GM12878 (cell line): Measurements from ENCODE around the gene IL1B. TPM values are rescaled to one million over a fixed set of nuclear protein-coding genes. Genes with fewer than 3 reads are reported as not detected.

Experiments used
- ATAC-seq: fragments of 200-7000 bp; cut with Tn5 transposase; 3 replicates; pipeline ENCODE4 v1.9.1; 2020; ENCODE audit warnings: mild to moderate bottlenecking, moderate library complexity
- BruUV-seq: library from RNA; stranded (reverse); fragments of 400-500 nt; replicated peaks from 2 replicates; lab custom pipeline; 2021; lab: Mats Ljungman, UMichigan
- CTCF ChIA-PET: fragments of 300-600 bp; sonication (Branson Sonifier 250); formaldehyde crosslinking; extraction: SDS; loops from one replicate; lab custom pipeline; 2021; ENCODE audit warnings: inconsistent platforms; lab: Yijun Ruan, JAX
- POLR2A ChIA-PET: fragments of 350-600 bp; formaldehyde crosslinking; extraction: SDS; loops from one replicate; lab custom pipeline; 2021; ENCODE audit warnings: inconsistent platforms; lab: Charles Lee
- RAD21 ChIA-PET: fragments of 300-600 bp; sonication (Branson Sonifier 250); formaldehyde crosslinking; loops from one replicate; lab custom pipeline; 2023; ENCODE audit warnings: antibody characterized with exemption; ENCODE audit not compliant: unreplicated experiment; lab: Charles Lee
- SMC1A ChIA-PET: fragments of 300-600 bp; sonication (Branson Sonifier 250); formaldehyde crosslinking; loops from one replicate; lab custom pipeline; 2023; ENCODE audit not compliant: unreplicated experiment, uncharacterized antibody; lab: Charles Lee
- DNase-seq: peaks from one replicate; pipeline ENCODE4 v3.0.0-alpha.2; 2011; ENCODE audit warnings: low read depth, low spot score
- FAIRE-seq: peaks from 3 replicates; lab custom pipeline; 2011; peaks lifted over from hg19 to GRCh38; lab: Jason Lieb, UNC
- H2AFZ ChIP-seq: 2 replicates; pipeline ENCODE4 v1.6.0; 2011; ENCODE audit warnings: low read depth, low read length, control low read depth; ENCODE audit not compliant: control insufficient read depth
- H3K27ac ChIP-seq: 2 replicates; pipeline ENCODE4 v1.5.1; 2011; ENCODE audit warnings: control low read depth; ENCODE audit not compliant: control insufficient read depth, insufficient read depth
- H3K27me3 ChIP-seq, 2 experiments: replicated peaks in 1 of 2; 2 replicates each; pipeline versions ENCODE4 v1.6.0 to v1.6.1; 2011; ENCODE audit warnings: low read length in 1 of 2; ENCODE audit not compliant: control insufficient read depth in 2 of 2, insufficient read depth in 2 of 2
- H3K36me3 ChIP-seq, 2 experiments: 2 replicates each; pipeline ENCODE4 v1.5.1; 2011; ENCODE audit warnings: low read length in 1 of 2; ENCODE audit not compliant: control insufficient read depth in 2 of 2, insufficient read depth in 2 of 2
- H3K4me1 ChIP-seq: 2 replicates; pipeline ENCODE4 v1.6.1; 2011; ENCODE audit warnings: mild to moderate bottlenecking, low read length, moderate library complexity, mixed read lengths; ENCODE audit not compliant: control insufficient read depth, insufficient read depth
- H3K4me2 ChIP-seq: 2 replicates; pipeline ENCODE4 v1.6.0; 2011; ENCODE audit warnings: control low read depth; ENCODE audit not compliant: control insufficient read depth, insufficient read depth
- H3K4me3 ChIP-seq: fragments of 200-600 bp; sonication (generic); 2 replicates; pipeline ENCODE4 v1.5.1; 2016
- H3K79me2 ChIP-seq: 2 replicates; pipeline ENCODE4 v1.6.0; 2011; ENCODE audit warnings: low read length; ENCODE audit not compliant: control insufficient read depth, insufficient read depth
- H3K9ac ChIP-seq: 2 replicates; pipeline ENCODE4 v1.8.0; 2011; ENCODE audit warnings: low read length, control low read depth, mixed read lengths; ENCODE audit not compliant: control insufficient read depth, insufficient read depth
- H3K9me3 ChIP-seq: replicated peaks from 3 replicates; pipeline ENCODE4 v1.5.1; 2011; ENCODE audit warnings: mild to moderate bottlenecking, low read length; ENCODE audit not compliant: control insufficient read depth, insufficient read depth
- H4K20me1 ChIP-seq: 2 replicates; pipeline ENCODE4 v1.6.0; 2011; ENCODE audit not compliant: control insufficient read depth, insufficient read depth
- BHLHE40 ChIP-seq, 2 experiments: fragments of 450-650 bp in 1 of 2; IDR thresholded peaks; 2 replicates each; pipeline ENCODE4 v1.6.1; 2011 to 2017; ENCODE audit warnings: low read depth in 2 of 2, borderline replicate concordance in 1 of 2, improper control_type of control experiment in 1 of 2, low read length in 1 of 2, mild to moderate bottlenecking in 1 of 2
- CHD1 ChIP-seq: IDR thresholded peaks from 2 replicates; pipeline ENCODE4 v1.6.1; 2012; ENCODE audit warnings: low read depth, low read length, improper control_type of control experiment
- CREB1 ChIP-seq: IDR thresholded peaks from 2 replicates; pipeline ENCODE4 v1.6.1; 2012; ENCODE audit warnings: low read depth, mild to moderate bottlenecking, inconsistent platforms
- E2F4 ChIP-seq: IDR thresholded peaks from 2 replicates; pipeline ENCODE4 v1.6.1; 2012; ENCODE audit warnings: low read depth, low read length, improper control_type of control experiment
- IKZF2 ChIP-seq, 2 experiments: fragments of 450-650 bp; IDR thresholded peaks; 2 replicates each; pipeline ENCODE4 v1.6.1; 2017; ENCODE audit warnings: mild to moderate bottlenecking in 2 of 2, moderate library complexity in 2 of 2
- MEF2A ChIP-seq: IDR thresholded peaks from 2 replicates; pipeline ENCODE4 v1.6.1; 2011; ENCODE audit warnings: low read depth, mild to moderate bottlenecking, low read length, moderate library complexity; ENCODE audit not compliant: insufficient read depth
- SMAD5 ChIP-seq: IDR thresholded peaks from 2 replicates; pipeline ENCODE4 v1.6.1; 2016; ENCODE audit warnings: antibody characterized with exemption, low read depth
- ZBTB40 ChIP-seq: fragments of 450-650 bp; IDR thresholded peaks from 2 replicates; pipeline ENCODE4 v1.6.1; 2016; ENCODE audit warnings: mild to moderate bottlenecking, moderate library complexity, borderline replicate concordance
- ZSCAN29 ChIP-seq: fragments of 450-650 bp; IDR thresholded peaks from 2 replicates; pipeline ENCODE4 v1.6.1; 2017; ENCODE audit warnings: mild to moderate bottlenecking, moderate library complexity
- WGBS: methylation state at CpG from one replicate; pipeline ENCODE4 v1.1.6; 2016; ENCODE audit warnings: low lambda C conversion rate; ENCODE audit not compliant: insufficient replicate concordance, insufficient coverage; ENCODE audit errors: missing lambda C conversion rate; 5-methylcytosine and 5-hydroxymethylcytosine counted together
- in situ Hi-C: fragments of 300-500 bp; cut with MboI; formaldehyde crosslinking; loops from 9 replicates; pipeline ENCODE4 v1.14.3; 2018; ENCODE audit warnings: mixed read lengths
- intact Hi-C: fragments of 100-400 bp; cut with micrococcal nuclease; formaldehyde crosslinking; loops from one replicate; pipeline ENCODE4 v1.14.2; 2022; ENCODE audit not compliant: unreplicated experiment
- polyA plus RNA-seq, 11 experiments: library from polyadenylated mRNA; depleted of rRNA in 4 of 11; unstranded in 6 of 11; stranded (reverse) in 5 of 11; fragments of >200 nt; fragmentation: Nextera tagmentation in 4 of 11; fragmentation: Illumina TruSeq in 1 of 11; extraction: Ambion mirVana in 4 of 11; extraction: Trizol in 1 of 11; gene quantifications; 1 replicate in 1 of 11; 2 replicates in 10 of 11; pipeline versions ENCODE4 v1.2.1 to v1.2.3, GENCODE V29; 2011 to 2016; ENCODE audit warnings: inconsistent platforms in 2 of 11, missing spikeins in 2 of 11, low read depth in 1 of 11
- total RNA-seq, 4 experiments: library from RNA; depleted of rRNA in 3 of 4; stranded (reverse); fragments of >200 nt in 3 of 4; fragmentation: Illumina TruSeq in 1 of 4; extraction: Trizol in 1 of 4; gene quantifications; 2 replicates each; pipeline versions ENCODE4 v1.2.1 to v1.2.3, GENCODE V29; 2013 to 2021
- TF ChIP-seq, protein P1 (sequence below), 3 experiments: IDR thresholded peaks in 2 of 3; conservative IDR thresholded peaks in 1 of 3; 2 replicates each; pipeline ENCODE4 v1.5.1; 2011; ENCODE audit warnings: low read depth in 3 of 3, low read length in 3 of 3, mild to moderate bottlenecking in 3 of 3, control low read depth in 2 of 3, moderate library complexity in 2 of 3, inconsistent platforms in 1 of 3, mixed read lengths in 1 of 3; ENCODE audit not compliant: control insufficient read depth in 2 of 3, insufficient read depth in 1 of 3; ENCODE audit errors: extremely low read depth in 1 of 3

The IL1B gene
- total and polyA plus RNA-seq, 10 of the 15 experiments (the other 5 are each of a cell fraction or from before 2014, with no cell fraction given) = 0.20 to 1.6 (median 0.84) TPM

- TF ChIP-seq IKZF2 (IDR thresholded peaks at IDR 0.05) = no peak
Observed at GRCh38 chr2:112835061-112835501, 1.5 kb downstream of the IL1B start (continued).

DNA sequence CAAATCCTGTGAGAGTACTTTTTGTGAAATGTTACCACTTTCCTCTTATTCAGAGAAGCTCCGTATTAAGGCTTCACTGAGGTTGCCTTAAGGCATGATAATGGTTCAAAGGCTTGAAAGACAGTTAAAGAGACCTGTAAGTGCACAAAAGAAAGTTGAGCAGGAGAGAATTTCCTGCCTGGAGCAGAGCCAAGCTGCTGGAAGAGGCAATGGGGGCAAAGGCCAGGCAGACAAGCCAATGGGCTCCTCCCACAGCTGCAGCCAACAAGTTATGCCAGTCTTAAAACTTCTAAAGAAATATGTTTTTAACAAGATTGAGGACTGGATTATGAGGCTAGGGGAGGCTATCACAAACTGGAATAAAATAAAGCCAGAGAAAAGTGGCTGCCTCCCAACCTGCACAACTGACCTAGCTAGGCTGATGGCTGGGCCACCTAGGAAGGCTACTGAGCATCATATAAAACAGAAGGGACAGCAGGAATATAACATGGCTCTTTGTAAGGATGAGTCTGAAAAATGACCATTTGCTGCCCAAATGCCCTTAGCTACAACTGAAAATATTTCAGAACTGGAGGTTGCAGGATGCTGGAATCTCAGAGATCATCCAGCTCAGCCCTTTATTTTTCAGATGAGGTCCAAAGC, 2.1 kb downstream of the IL1B start:
- Histone ChIP-seq H3K4me2 (no peak overlapping the region), H3K79me2 (no peaks in the 10 kb centered on the region), H3K9me3 (no peaks in the 10 kb centered on the region; the same call in 2 of the 3 replicates), H3K4me3 (no peak overlapping the region), H4K20me1 (no peaks in the 10 kb centered on the region), H3K9ac (no peak overlapping the region), H3K4me1 (peaks cover 25% of the 10 kb centered on the region), H3K27ac (no peak overlapping the region), H2AFZ (no peak overlapping the region), H3K27me3 (no peaks in the 10 kb centered on the region), H3K36me3 (no peaks in the 10 kb centered on the region)
- POLR2A ChIA-PET = interaction anchor here (1.5 to 3.8 kb wide), 3 partner anchors 9 to 39 kb away, joined by 4 to 15 read pairs (median 4); no protein-coding TSS in a partner anchor
- SMC1A ChIA-PET = interaction anchor here (0.8 to 6.5 kb wide), 11 partner anchors 9 to 107 kb away, joined by 3 to 33 read pairs (median 6); no protein-coding TSS in a partner anchor
- in situ Hi-C loops = no loop called here
- 100% methylated on average over 1 of the region's 1 CpG for WGBS
- FAIRE-seq = no peak
- no TSS peak for BruUV-seq
- intact Hi-C loops = no loop called here
- ATAC-seq = no peak
- RAD21 ChIA-PET = interaction anchor here (1.5 to 3.1 kb wide), 6 partner anchors 13 to 85 kb away, joined by 3 to 10 read pairs (median 6); no protein-coding TSS in a partner anchor
- CTCF ChIA-PET = interaction anchor here (0.7 to 3.8 kb wide), 8 partner anchors 10 to 107 kb away, joined by 3 to 13 read pairs (median 5); no protein-coding TSS in a partner anchor
- DNase-seq = no peak
- TF ChIP-seq MEF2A (no peak), ZBTB40 (no peak), BHLHE40 (IDR thresholded peaks at IDR 0.05; ENCODE audit: borderline replicate concordance in 1 of 2, low read depth in 2 of 2, low read length in 1 of 2) (no peak), SMAD5 (no peak), E2F4 (no peak), CREB1 (no peak), CHD1 (no peak), ZSCAN29 (no peak)
- TF ChIP-seq, protein P1, sequence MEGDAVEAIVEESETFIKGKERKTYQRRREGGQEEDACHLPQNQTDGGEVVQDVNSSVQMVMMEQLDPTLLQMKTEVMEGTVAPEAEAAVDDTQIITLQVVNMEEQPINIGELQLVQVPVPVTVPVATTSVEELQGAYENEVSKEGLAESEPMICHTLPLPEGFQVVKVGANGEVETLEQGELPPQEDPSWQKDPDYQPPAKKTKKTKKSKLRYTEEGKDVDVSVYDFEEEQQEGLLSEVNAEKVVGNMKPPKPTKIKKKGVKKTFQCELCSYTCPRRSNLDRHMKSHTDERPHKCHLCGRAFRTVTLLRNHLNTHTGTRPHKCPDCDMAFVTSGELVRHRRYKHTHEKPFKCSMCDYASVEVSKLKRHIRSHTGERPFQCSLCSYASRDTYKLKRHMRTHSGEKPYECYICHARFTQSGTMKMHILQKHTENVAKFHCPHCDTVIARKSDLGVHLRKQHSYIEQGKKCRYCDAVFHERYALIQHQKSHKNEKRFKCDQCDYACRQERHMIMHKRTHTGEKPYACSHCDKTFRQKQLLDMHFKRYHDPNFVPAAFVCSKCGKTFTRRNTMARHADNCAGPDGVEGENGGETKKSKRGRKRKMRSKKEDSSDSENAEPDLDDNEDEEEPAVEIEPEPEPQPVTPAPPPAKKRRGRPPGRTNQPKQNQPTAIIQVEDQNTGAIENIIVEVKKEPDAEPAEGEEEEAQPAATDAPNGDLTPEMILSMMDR (IDR thresholded peaks at IDR 0.05 in 2 of 3, conservative IDR thresholded peaks at IDR 0.05 in 1 of 3; ENCODE audit: control insufficient read depth in 2 of 3, extremely low read depth in 1 of 3, insufficient read depth in 1 of 3, low read depth in 3 of 3, low read length in 3 of 3) = no peak
